HG03039 (cell line): Measurements from ENCODE around the gene BRD9.
"Not testable (repeated sequence)": the region's sequence is repeated elsewhere in the genome, so short reads cannot be mapped to it uniquely, and the experiment has no call there.

Experiments used
- ATAC-seq: cut with Tn5 transposase; IDR thresholded peaks from one replicate; pipeline ENCODE4 v1.9.1; 2021; ENCODE audit warnings: mild to moderate bottlenecking, moderate library complexity; ENCODE audit not compliant: unreplicated experiment

Gene BRD9

GRCh38 chr5:846602-847091, 46.0 kb downstream of the BRD9 start:
- not testable (repeated sequence) for ATAC-seq

- ATAC-seq: not testable (repeated sequence)
These were observed 46.7 kb downstream of the BRD9 start for GRCh38 chr5:845676-846601.

- ATAC-seq: not testable (repeated sequence)
These were observed 47.4 kb downstream of the BRD9 start for GRCh38 chr5:845031-845675.

GRCh38 chr5:844426-844825, 48.2 kb downstream of the BRD9 start:
- ATAC-seq: not testable (repeated sequence)

- ATAC-seq: not testable (repeated sequence)
These were observed 48.7 kb downstream of the BRD9 start for GRCh38 chr5:843926-844325.

GRCh38 chr5:843371-843770, 49.2 kb downstream of the BRD9 start:
- ATAC-seq: not testable (repeated sequence)

GRCh38 chr5:842402-843221, 50.0 kb downstream of the BRD9 start:
- ATAC-seq: not testable (repeated sequence)

GRCh38 chr5:841531-842401, 50.8 kb downstream of the BRD9 start:
- ATAC-seq: not testable (repeated sequence)

GRCh38 chr5:840974-841435, 51.6 kb downstream of the BRD9 start:
- ATAC-seq: not testable (repeated sequence)

GRCh38 chr5:840118-840973, 52.3 kb downstream of the BRD9 start:
- ATAC-seq: not testable (repeated sequence)

GRCh38 chr5:838431-838851, 54.2 kb downstream of the BRD9 start:
- ATAC-seq: not testable (repeated sequence)

- ATAC-seq: not testable (repeated sequence)
These were observed 54.9 kb downstream of the BRD9 start for GRCh38 chr5:837621-838121.

GRCh38 chr5:835933-836612, 56.5 kb downstream of the BRD9 start:
- not testable (repeated sequence) for ATAC-seq

- ATAC-seq: not testable (repeated sequence)
These were observed 58.6 kb downstream of the BRD9 start for GRCh38 chr5:834013-834412.

- not testable (repeated sequence) for ATAC-seq
These were observed 64.4 kb downstream of the BRD9 start for GRCh38 chr5:828194-828593.

- ATAC-seq: not testable (repeated sequence)
These were observed 67.1 kb downstream of the BRD9 start for GRCh38 chr5:825544-825943.

GRCh38 chr5:821504-821903, 71.1 kb downstream of the BRD9 start:
- no peak for ATAC-seq

GRCh38 chr5:820245-820644, 72.4 kb downstream of the BRD9 start:
- ATAC-seq: no peak
